ENCODE results near the gene ACBD4. TPM values are rescaled to one million over a fixed set of nuclear protein-coding genes. Genes with fewer than 3 reads are reported as not detected.

Gene ACBD4
- total RNA-seq, 1 donor from 2014 or later = 3.9 TPM

- no peak for FAIRE-seq
- Mint-ChIP-seq H3K27me3 (ENCODE audit: low read depth, unreplicated experiment) (no peaks in the 10 kb centered on the region), H3K9me3 (ENCODE audit: unreplicated experiment) (no peaks in the 10 kb centered on the region), H3K4me1 (ENCODE audit: low read depth, unreplicated experiment) (peaks cover 24% of the 10 kb centered on the region), H3K4me3 (ENCODE audit: unreplicated experiment) (peak overlapping the region; percentile 81), H3K36me3 (ENCODE audit: low read depth, unreplicated experiment) (no peaks in the 10 kb centered on the region), H3K27ac (ENCODE audit: unreplicated experiment) (no peak overlapping the region)
- Histone ChIP-seq H3K4me3 (ENCODE audit: insufficient read depth, low read depth, low read length) (peak overlapping the region; percentile 73), H3K9ac (ENCODE audit: low read length) (peak overlapping the region; percentile 80), H3K27ac (ENCODE audit: low read depth, low read length) (peak overlapping the region; percentile 45), H3K9me3 (ENCODE audit: insufficient read depth, low read depth, low read length) (no peaks in the 10 kb centered on the region), H3K79me2 (ENCODE audit: insufficient read depth, low read length) (peaks cover 47% of the 10 kb centered on the region), H3K4me2 (ENCODE audit: low read length) (peak overlapping the region; percentile 98), H2AFZ (ENCODE audit: low read depth, low read length) (peak overlapping the region; percentile 58), H3K27me3 (ENCODE audit: insufficient read depth, low read length) (no peaks in the 10 kb centered on the region), H4K20me1 (ENCODE audit: insufficient read depth, low read length) (peaks cover 12% of the 10 kb centered on the region), H3K36me3 (ENCODE audit: insufficient read depth, low read length) (no peaks in the 10 kb centered on the region), H3K4me1 (ENCODE audit: insufficient read depth, low read length) (peaks cover 42% of the 10 kb centered on the region)
- no peak for DNase-seq (ENCODE audit: low read depth)
- TF ChIP-seq CTCF (IDR thresholded peaks at IDR 0.05; ENCODE audit: insufficient read depth, low read depth, low read length) = peak; percentile 36
- no peak for TF ChIP-seq EZH2 (IDR thresholded peaks at IDR 0.05; ENCODE audit: insufficient read depth, low read length)
These were observed 3.7 kb upstream of the ACBD4 start for GRCh38 chr17:45131616-45132319.

- Mint-ChIP-seq H3K4me3 (ENCODE audit: unreplicated experiment) (peak within 1 kb of the TSS; percentile 87), H3K4me1 (ENCODE audit: low read depth, unreplicated experiment) (peaks cover 19% of the 10 kb centered on the region), H3K27me3 (ENCODE audit: low read depth, unreplicated experiment) (no peaks in the 10 kb centered on the region), H3K9me3 (ENCODE audit: unreplicated experiment) (no peaks in the 10 kb centered on the region), H3K36me3 (ENCODE audit: low read depth, unreplicated experiment) (no peaks in the 10 kb centered on the region), H3K27ac (ENCODE audit: unreplicated experiment) (peak within 1 kb of the TSS; percentile 26)
- TF ChIP-seq CTCF (IDR thresholded peaks at IDR 0.05; ENCODE audit: insufficient read depth, low read depth, low read length) (no peak), EZH2 (IDR thresholded peaks at IDR 0.05; ENCODE audit: insufficient read depth, low read length) (no peak)
- FAIRE-seq = no peak
- peak within 1 kb of the TSS; percentile 90 for H3K9ac ChIP-seq (ENCODE audit: low read length)
- H3K27me3 ChIP-seq (ENCODE audit: insufficient read depth, low read length) = no peaks in the 10 kb centered on the region
- H3K9me3 ChIP-seq (ENCODE audit: insufficient read depth, low read depth, low read length) = no peaks in the 10 kb centered on the region
- H2AFZ ChIP-seq (ENCODE audit: low read depth, low read length) = peak within 1 kb of the TSS; percentile 88
- no peak for DNase-seq (ENCODE audit: low read depth)
- peaks cover 12% of the 10 kb centered on the region for H4K20me1 ChIP-seq (ENCODE audit: insufficient read depth, low read length)
- peaks cover 38% of the 10 kb centered on the region for H3K4me1 ChIP-seq (ENCODE audit: insufficient read depth, low read length)
- H3K79me2 ChIP-seq (ENCODE audit: insufficient read depth, low read length) = peaks cover 43% of the 10 kb centered on the region
- H3K27ac ChIP-seq (ENCODE audit: low read depth, low read length) = peak within 1 kb of the TSS; percentile 90
- peak within 1 kb of the TSS; percentile 73 for H3K4me3 ChIP-seq (ENCODE audit: insufficient read depth, low read depth, low read length)
- H3K36me3 ChIP-seq (ENCODE audit: insufficient read depth, low read length) = no peaks in the 10 kb centered on the region
- H3K4me2 ChIP-seq (ENCODE audit: low read length) = peak within 1 kb of the TSS; percentile 98
These were observed 3.2 kb upstream of the ACBD4 start, which contains the start of gene PLCD3 for GRCh38 chr17:45132320-45132571. PLCD3 (minus strand) TSS chr17:45132515; CDS start chr17:45132410, 105 bp downstream.
